GM19372 (cell line): ENCODE results near the gene CDK18.
"Not testable (repeated sequence)": the region's sequence is repeated elsewhere in the genome, so short reads cannot be mapped to it uniquely, and the experiment has no call there.

Source experiments
- ATAC-seq: cut with Tn5 transposase; IDR thresholded peaks from one replicate; pipeline ENCODE4 v1.9.1; 2021; ENCODE audit warnings: mild to moderate bottlenecking, low read depth, moderate library complexity; ENCODE audit not compliant: unreplicated experiment

Gene CDK18

GRCh38 chr1:205504311-205505075 lies at the start of gene CDK18:
TSS of gene CDK18 (plus strand) at chr1:205504669. CDS start at chr1:205523168, 18,499 bp downstream.
- ATAC-seq = no peak

DNA sequence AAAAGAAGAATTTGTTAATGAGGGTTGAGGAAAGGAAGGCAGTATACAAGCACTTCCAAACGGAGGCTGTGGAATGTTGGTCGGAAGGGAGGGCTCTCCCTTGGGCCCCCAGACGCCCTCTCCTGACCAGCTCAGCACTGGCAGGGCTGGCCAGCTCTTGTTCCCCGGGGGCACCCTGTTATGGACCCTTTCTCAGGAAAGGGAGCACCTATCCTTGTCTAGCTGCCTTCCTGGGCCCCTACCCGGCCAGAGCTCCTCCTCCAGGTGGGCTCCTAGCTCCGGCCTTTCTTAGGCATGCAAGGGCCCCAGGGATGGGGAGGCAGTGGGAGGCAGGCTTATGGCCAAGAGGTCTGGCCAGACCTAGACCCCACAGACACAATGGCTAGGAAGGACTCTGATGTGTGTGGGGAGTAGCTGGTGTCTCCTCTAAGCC lies 49.5 kb upstream of the CDK18 start:
- ATAC-seq = no peak

GRCh38 chr1:205455581-205456382 lies 48.7 kb upstream of the CDK18 start, which contains the start of gene BLACAT1:
TSS of gene BLACAT1 (minus strand) at chr1:205456045.
- no peak for ATAC-seq

- no peak for ATAC-seq
Measured at GRCh38 chr1:205456383-205456867, 48.0 kb upstream of the CDK18 start.

GRCh38 chr1:205456868-205457745 lies 47.4 kb upstream of the CDK18 start:
- no peak for ATAC-seq

GRCh38 chr1:205458777-205459566 lies 45.5 kb upstream of the CDK18 start:
- no peak for ATAC-seq

DNA sequence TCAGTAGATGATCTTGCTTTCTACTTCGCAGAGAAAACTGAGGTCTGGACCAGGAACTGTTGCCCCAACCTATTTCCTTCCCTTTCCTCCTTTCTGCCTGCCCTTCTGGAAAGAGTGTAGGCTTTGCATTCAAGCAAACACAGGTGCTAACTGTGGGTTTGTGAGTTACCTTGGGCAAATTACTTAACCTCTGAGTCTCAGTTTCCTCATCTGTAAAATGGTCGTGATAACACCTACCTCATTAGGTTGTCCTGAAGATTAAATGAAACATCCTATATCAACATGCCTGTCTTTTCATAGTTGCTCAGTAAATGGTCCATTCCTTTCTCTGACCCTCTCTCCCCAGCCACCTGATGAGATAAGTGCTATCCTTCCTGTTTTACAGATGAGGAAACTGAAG lies 39.1 kb upstream of the CDK18 start:
- no peak for ATAC-seq

- ATAC-seq = no peak
Measured at GRCh38 chr1:205466595-205467220, 37.8 kb upstream of the CDK18 start.

- ATAC-seq = no peak
Measured at GRCh38 chr1:205470131-205470530, 34.3 kb upstream of the CDK18 start.

DNA sequence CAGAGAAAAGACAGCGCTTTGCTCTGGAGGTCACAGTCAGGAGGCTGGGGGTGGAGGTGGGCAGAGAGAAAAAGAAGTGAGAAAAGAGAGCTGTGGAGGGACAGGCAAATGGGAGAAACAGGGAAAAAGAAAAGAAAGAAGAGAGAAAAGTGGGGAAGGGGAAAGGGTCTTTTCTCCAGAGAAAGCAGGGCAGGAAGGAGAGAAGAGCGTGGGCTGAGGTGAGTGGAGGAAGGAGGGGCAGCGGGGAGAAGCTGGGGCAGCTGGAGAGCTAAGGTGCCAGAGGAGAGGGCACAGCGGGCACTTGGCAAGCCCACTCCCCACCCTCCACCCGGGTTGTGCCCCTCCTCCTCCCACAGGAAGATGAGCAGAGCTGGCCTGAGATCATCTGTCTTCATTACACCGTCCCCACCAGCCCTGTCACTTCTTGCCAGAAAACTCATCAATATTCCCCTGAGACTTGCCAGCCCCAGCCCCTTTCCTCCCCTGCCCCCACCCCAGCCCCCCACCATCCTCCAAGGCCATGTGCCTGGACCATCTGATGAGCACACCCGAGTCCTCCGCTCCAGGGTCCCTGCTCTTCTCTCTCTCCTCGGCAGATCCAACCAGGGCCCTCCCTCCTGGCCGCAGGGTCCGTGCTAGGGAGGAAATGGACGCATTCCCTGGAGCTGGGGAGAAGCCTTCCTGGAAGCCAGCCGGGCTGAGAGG lies 31.6 kb upstream of the CDK18 start:
- ATAC-seq = no peak

DNA sequence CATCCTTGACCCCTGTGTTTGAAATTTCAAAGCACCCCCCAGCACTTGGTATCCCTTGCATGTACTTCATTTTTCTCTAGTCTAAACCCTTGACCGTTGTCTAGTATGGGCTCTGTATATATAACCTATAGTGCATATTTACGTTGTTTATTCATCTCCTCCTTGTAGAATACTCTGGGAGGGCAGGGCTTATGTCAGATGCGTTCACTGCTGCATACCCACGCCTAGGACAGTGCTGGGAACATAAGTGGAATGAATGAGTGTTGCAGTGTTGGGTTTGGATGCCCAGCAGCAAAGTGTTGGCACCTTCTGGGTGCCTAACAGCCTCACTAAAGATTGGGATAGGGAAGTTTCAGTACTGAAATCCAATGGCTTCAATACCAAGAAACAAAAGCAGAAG lies 31.0 kb upstream of the CDK18 start:
- ATAC-seq = no peak

GRCh38 chr1:205473966-205474365 lies 30.5 kb upstream of the CDK18 start:
- no peak for ATAC-seq

DNA sequence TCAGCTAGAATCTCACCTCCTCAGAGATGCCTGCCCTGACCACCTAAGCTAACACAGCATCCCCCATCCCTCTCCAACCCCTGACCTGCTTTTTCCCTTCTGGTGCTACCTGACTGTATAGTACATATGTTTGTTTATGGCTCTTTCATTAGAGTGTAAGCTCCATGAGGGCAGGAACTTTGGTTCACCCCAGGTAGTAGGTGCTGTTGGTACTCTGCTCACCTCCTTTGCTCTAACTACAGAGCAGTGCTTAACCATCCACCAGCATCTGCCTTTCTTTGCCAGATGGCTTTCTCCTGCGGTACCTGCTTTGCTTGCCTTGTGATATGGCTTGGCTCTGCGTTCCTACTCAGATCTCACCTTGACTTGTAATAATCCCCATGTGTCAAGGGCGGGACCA lies 29.9 kb upstream of the CDK18 start:
- no peak for ATAC-seq

GRCh38 chr1:205475855-205476254 lies 28.6 kb upstream of the CDK18 start:
- ATAC-seq = no peak

DNA sequence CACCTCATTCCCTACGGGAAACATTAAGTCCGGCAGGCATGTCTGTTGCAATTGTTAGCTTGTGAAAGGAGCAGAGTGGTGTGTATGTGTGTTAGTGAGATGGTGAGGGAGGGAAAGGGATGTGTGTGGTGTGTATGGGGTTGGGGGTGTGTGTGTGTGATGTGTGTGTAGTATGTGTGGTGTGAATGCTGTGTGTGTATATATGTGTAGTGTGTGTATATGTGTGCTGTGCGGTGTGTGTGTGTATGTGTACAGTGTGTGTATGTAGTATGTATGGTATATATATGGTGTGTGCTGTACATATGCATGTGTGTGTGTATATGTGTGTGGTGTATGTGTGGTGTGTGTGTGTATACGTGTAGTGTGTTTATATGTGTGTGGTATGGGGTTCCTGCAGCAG lies 27.8 kb upstream of the CDK18 start:
- no peak for ATAC-seq

DNA sequence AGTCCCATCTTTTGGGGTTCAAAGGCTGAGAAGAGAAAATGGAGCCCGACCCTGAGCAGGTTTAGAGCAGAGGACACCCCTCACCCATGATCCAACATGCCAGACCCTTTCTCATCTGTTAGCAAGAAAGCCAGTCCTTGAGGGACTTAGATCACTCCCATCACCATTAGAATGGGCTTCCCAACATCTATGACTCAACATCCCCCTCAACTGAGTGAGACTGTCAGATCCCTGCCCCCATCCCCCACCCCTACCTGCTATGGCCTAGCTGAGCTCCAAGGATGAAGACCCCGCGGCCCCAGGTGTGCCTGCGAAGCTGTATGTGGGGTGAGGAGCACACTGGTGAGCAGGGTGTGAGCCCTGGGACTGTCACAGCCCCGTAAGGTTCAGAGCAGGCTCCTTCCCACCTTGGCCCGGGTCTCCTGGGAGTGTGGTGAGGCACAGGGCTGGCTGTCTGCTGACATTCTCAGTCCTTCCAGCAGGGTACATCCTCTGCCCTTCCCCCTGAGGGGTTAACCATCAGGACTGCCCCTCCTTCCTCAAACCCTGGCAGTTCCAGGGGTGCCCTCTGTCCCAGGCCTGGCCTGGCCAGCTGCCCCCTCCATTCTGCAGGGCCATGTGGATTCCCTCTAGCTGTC lies 27.2 kb upstream of the CDK18 start:
- ATAC-seq = no peak

DNA sequence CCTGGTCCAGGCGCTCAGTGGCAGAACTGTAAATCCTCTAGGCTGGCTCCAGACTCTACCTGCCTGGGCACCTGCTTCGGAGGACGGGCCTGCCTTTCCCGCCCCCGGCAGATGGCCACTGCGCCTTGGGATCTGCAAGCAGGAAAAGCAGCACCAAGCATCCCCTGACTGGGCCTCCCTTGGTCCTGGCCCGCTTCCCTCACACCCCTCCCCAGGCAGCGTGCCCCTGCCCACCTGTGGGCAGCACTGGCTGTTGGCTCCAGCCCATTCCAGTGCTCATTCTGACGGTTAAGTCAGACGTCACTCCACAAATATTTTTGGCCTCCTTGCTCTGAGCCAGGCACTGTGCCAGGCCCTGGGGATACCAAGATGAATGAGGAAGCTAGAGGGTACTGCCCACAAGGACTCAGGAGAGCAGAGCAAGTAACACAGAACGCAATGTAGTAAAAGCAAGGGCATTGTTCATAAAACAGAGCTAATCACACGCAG lies 26.7 kb upstream of the CDK18 start:
- no peak for ATAC-seq

- ATAC-seq = not testable (repeated sequence)
Measured at GRCh38 chr1:205478985-205479384, 25.5 kb upstream of the CDK18 start.
